CD8-positive, alpha-beta memory T cell (primary cell): ENCODE measurements around the gene LRP8. TPM values are rescaled to one million over a fixed set of nuclear protein-coding genes. Genes with fewer than 3 reads are reported as not detected.

ENCODE experiments used
- CTCF ChIA-PET: fragments of 350-600 bp; sonication (Branson Sonifier 250); formaldehyde crosslinking; loops from one replicate; lab custom pipeline; 2021; ENCODE audit warnings: antibody characterized with exemption; lab: Charles Lee
- POLR2A ChIA-PET: fragments of 350-600 bp; sonication (Branson Sonifier 250); formaldehyde crosslinking; loops from one replicate; lab custom pipeline; 2021; ENCODE audit warnings: antibody characterized with exemption; lab: Charles Lee
- DNase-seq, 5 donors: peaks; one replicate each; pipeline versions ENCODE4 v3.0.0 to v3.0.0-alpha.2; 2020 to 2022; ENCODE audit warnings: mixed read lengths in 1 of 5
- H3K27ac ChIP-seq: one replicate; pipeline ENCODE4 v1.7.0; 2013; ENCODE audit warnings: low read depth, mild to moderate bottlenecking, low read length, moderate library complexity
- H3K27me3 ChIP-seq: 2 replicates; pipeline ENCODE4 v1.7.0; 2013; ENCODE audit warnings: low read length, mild to moderate bottlenecking; ENCODE audit not compliant: insufficient read depth, poor library complexity, severe bottlenecking
- H3K36me3 ChIP-seq: 2 replicates; pipeline ENCODE4 v1.7.0; 2013; ENCODE audit warnings: mild to moderate bottlenecking, low read length, moderate library complexity; ENCODE audit not compliant: insufficient read depth
- H3K4me1 ChIP-seq: 2 replicates; pipeline ENCODE4 v1.7.0; 2013; ENCODE audit warnings: mild to moderate bottlenecking, low read length, moderate library complexity; ENCODE audit not compliant: insufficient read depth
- H3K4me3 ChIP-seq: 2 replicates; pipeline ENCODE4 v1.7.0; 2013; ENCODE audit warnings: mild to moderate bottlenecking, low read length
- H3K9me3 ChIP-seq: 2 replicates; pipeline ENCODE4 v1.7.0; 2013; ENCODE audit warnings: mild to moderate bottlenecking, low read length
- H3K27ac Mint-ChIP-seq, 8 donors: one replicate each; pipeline ENCODE4 v1.8.0; 2020 to 2021; ENCODE audit warnings: mixed read lengths in 8 of 8, mild to moderate bottlenecking in 6 of 8, inconsistent platforms in 3 of 8, moderate library complexity in 3 of 8
- H3K27me3 Mint-ChIP-seq, 2 donors: one replicate each; pipeline ENCODE4 v1.8.0; 2020 to 2021; ENCODE audit warnings: mixed read lengths in 2 of 2, mild to moderate bottlenecking in 1 of 2, moderate library complexity in 1 of 2
- H3K36me3 Mint-ChIP-seq, 3 donors: one replicate each; pipeline ENCODE4 v1.8.0; 2020 to 2021; ENCODE audit warnings: mixed read lengths in 3 of 3, inconsistent platforms in 1 of 3, mild to moderate bottlenecking in 1 of 3
- H3K4me1 Mint-ChIP-seq, 3 donors: one replicate each; pipeline ENCODE4 v1.8.0; 2020 to 2021; ENCODE audit warnings: mixed read lengths in 3 of 3, inconsistent platforms in 1 of 3, mild to moderate bottlenecking in 1 of 3
- H3K4me3 Mint-ChIP-seq, 7 donors: one replicate each; pipeline ENCODE4 v1.8.0; 2020 to 2021; ENCODE audit warnings: mixed read lengths in 7 of 7, mild to moderate bottlenecking in 6 of 7, moderate library complexity in 4 of 7, inconsistent platforms in 2 of 7
- H3K9me3 Mint-ChIP-seq, 5 donors: one replicate each; pipeline ENCODE4 v1.8.0; 2020 to 2022; ENCODE audit warnings: mixed read lengths in 5 of 5, mild to moderate bottlenecking in 3 of 5, moderate library complexity in 2 of 5, inconsistent platforms in 1 of 5
- polyA plus RNA-seq: library from polyadenylated mRNA; unstranded; fragments of 300-500 nt; fragmentation: Illumina TruSeq; gene quantifications from one replicate; pipeline ENCODE4 v1.2.3, GENCODE V29; 2021
- total RNA-seq, 2 experiments: library from RNA; stranded (reverse); gene quantifications; one replicate each; pipeline ENCODE4 v1.2.3, GENCODE V29; 2021

The LRP8 gene
- total and polyA plus RNA-seq, 3 experiments from 2014 or later = 2.7 to 49.7 (median 48.7) TPM

GRCh38 chr1:53196485-53197290 lies 131.2 kb downstream of the LRP8 start, which contains the start of gene CPT2:
TSS of gene CPT2 (plus strand) at chr1:53196824. CDS start at chr1:53196944, 120 bp downstream.
- Mint-ChIP-seq H3K36me3 (peaks cover 5 to 32% (median 7%) of the 10 kb centered on the region in 3 donors), H3K27me3 (no peaks in the 10 kb centered on the region), H3K9me3 (no peaks in the 10 kb centered on the region), H3K4me1 (peaks cover 29 to 51% (median 38%) of the 10 kb centered on the region in 3 donors), H3K27ac (peak within 1 kb of the TSS; percentile 98 to 100 (median 99)), H3K4me3 (peak within 1 kb of the TSS; percentile 92 to 99 (median 97))
- H3K27me3 ChIP-seq = no peaks in the 10 kb centered on the region
- DNase-seq = peak; percentile 88 to 95 (median 90)
- no peaks in the 10 kb centered on the region for H3K9me3 ChIP-seq
- peak within 1 kb of the TSS; percentile 83 for H3K4me3 ChIP-seq
- H3K27ac ChIP-seq = peak within 1 kb of the TSS; percentile 96
- CTCF ChIA-PET = interaction anchor here (1.1 to 2.8 kb wide), 3 partner anchors 11 to 194 kb away, joined by 4 to 18 read pairs (median 5); no protein-coding TSS in a partner anchor
- POLR2A ChIA-PET = interaction anchor here (0.7 kb wide), 1 partner anchor 24 kb away, joined by 3 read pairs; no protein-coding TSS in a partner anchor
- peaks cover 6% of the 10 kb centered on the region for H3K36me3 ChIP-seq
- peaks cover 21% of the 10 kb centered on the region for H3K4me1 ChIP-seq

DNA sequence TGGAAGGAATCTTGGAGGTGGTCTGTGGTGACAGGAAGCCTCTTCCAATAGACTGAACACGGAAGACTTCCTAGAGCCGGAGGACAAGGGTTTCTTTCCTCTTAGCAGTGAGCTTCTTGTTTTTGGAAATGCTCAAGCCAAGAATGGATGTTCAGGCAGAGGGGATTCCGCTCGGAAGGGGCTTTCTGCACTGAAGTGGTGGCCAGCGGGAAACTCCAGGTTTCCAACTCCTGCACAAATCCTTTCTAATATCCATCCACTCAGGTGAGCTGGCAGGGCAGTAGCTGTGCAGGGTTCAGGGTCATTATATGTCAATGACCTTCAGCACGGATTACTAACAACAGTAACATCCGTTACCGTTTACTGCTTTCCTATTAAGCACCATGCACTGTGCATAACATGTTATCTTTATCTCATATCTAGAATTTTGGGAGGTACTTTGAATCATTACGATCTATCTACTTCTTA lies 131.8 kb downstream of the LRP8 start:
- peaks cover 2 to 26% (median 7%) of the 10 kb centered on the region in 3 donors for H3K36me3 Mint-ChIP-seq
- Histone ChIP-seq H3K27ac (peak overlapping the region; percentile 96), H3K4me3 (peak overlapping the region; percentile 83), H3K27me3 (no peaks in the 10 kb centered on the region), H3K36me3 (peaks cover 5% of the 10 kb centered on the region), H3K4me1 (peaks cover 21% of the 10 kb centered on the region), H3K9me3 (no peaks in the 10 kb centered on the region)
- no peaks in the 10 kb centered on the region for H3K27me3 Mint-ChIP-seq
- POLR2A ChIA-PET = no interaction called here
- peak overlapping the region; percentile 92 to 99 (median 97) for H3K4me3 Mint-ChIP-seq
- peaks cover 29 to 48% (median 38%) of the 10 kb centered on the region in 3 donors for H3K4me1 Mint-ChIP-seq
- H3K27ac Mint-ChIP-seq = peak overlapping the region; percentile 93 to 99 (median 98)
- CTCF ChIA-PET = interaction anchor here (1.3 to 2.8 kb wide), 3 partner anchors 11 to 24 kb away, joined by 5 to 18 read pairs (median 5); partner anchors contain the start of gene CZIB
- H3K9me3 Mint-ChIP-seq = no peaks in the 10 kb centered on the region
- no peak for DNase-seq

- Mint-ChIP-seq H3K27me3 (no peaks in the 10 kb centered on the region), H3K4me1 (peaks cover 26 to 42% (median 38%) of the 10 kb centered on the region in 3 donors), H3K4me3 (peak overlapping the region in 5 of 7 donors; percentile 1 to 99 (median 94)), H3K36me3 (peaks cover 0 to 20% (median 7%) of the 10 kb centered on the region in 3 donors), H3K9me3 (no peaks in the 10 kb centered on the region), H3K27ac (peak overlapping the region in 7 of 8 donors; percentile 59 to 99 (median 95))
- Histone ChIP-seq H3K4me3 (no peak overlapping the region), H3K9me3 (no peaks in the 10 kb centered on the region), H3K27ac (no peak overlapping the region), H3K4me1 (peaks cover 21% of the 10 kb centered on the region), H3K27me3 (no peaks in the 10 kb centered on the region), H3K36me3 (no peaks in the 10 kb centered on the region)
- POLR2A ChIA-PET = no interaction called here
- no peak for DNase-seq
- CTCF ChIA-PET = interaction anchor here (1.3 to 2.8 kb wide), 3 partner anchors 10 to 25 kb away, joined by 5 to 18 read pairs (median 5); partner anchors contain the start of gene CZIB
Measured at GRCh38 chr1:53195246-53196016, 132.4 kb downstream of the LRP8 start.

Other genes starting within 250 kb of the LRP8 start
- not detected for gene SLC1A7, start 185.4 kb downstream of the LRP8 start, total RNA-seq
- 0.08 TPM for gene SLC1A7, start 185.4 kb downstream of the LRP8 start, polyA plus RNA-seq
- 10 to 100 TPM; 20.5 to 21.4 TPM for gene CPT2, start 131.2 kb downstream of the LRP8 start, total RNA-seq
- 19.4 TPM for gene CPT2, start 131.2 kb downstream of the LRP8 start, polyA plus RNA-seq
- 10 to 100 TPM; 58.0 to 58.4 TPM for gene CZIB, start 107.4 kb downstream of the LRP8 start, total RNA-seq
- 60.4 TPM for gene CZIB, start 107.4 kb downstream of the LRP8 start, polyA plus RNA-seq
- 100 to 1,000 TPM; 127 to 129 TPM for gene MAGOH, start 89.6 kb downstream of the LRP8 start, total RNA-seq
- 121 TPM for gene MAGOH, start 89.6 kb downstream of the LRP8 start, polyA plus RNA-seq
- gene DMRTB1, start 131.3 kb upstream of the LRP8 start, total RNA-seq = not detected
- not detected for gene DMRTB1, start 131.3 kb upstream of the LRP8 start, polyA plus RNA-seq